ENCODE results near the gene DNM2.
A peak's percentile ranks its signal among the peaks of the same experiment; 100 is the strongest.
"Not testable (repeated sequence)": the region's sequence is repeated elsewhere in the genome, so short reads cannot be mapped to it uniquely, and the experiment has no call there.

DNM2 gene

DNA sequence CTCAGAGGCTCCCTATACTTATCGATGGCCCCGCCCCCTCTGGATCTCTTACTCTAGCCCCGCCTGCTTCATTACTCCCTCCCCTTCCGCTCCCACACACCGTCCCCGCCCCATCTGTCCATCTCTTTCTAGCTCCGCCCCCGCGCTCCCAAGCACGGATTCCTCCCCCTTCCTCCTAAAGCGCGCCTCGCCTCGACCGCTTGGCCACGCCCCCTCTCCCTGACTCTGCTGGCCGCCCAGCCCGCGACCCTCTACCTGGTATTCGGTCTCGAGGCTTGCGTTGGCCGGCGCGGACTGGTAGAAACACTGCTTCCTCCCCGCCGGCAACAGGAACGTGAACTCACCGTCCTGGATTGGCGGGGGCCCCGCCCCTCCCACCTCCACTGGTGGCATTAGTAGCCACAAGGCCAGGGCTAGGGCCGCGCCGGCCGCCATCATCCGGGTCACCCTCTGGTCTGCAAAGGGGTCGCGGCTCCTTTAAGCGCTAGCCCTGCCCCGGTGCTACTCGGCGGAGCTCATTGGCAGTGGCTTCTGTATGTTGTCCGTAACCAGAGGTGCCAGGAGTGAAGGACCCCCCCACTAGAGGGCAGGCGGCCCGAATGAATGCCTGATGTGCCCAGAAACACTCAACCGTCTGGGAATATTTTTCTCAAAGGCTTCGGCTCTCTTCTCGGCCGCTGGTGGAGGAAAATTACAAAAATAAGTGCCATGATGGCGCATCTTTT, 118.0 kb downstream of the DNM2 start, which contains the start of gene TMED1:
TSS of gene TMED1 (minus strand) at position 459 of the 725 bp plus-strand sequence. CDS start at position 438, 21 bp downstream.
- CTCF ChIA-PET, result interaction anchor here (0.6 to 2.1 kb wide), 6 partner anchors 23 to 167 kb away, joined by 3 to 9 read pairs (median 6); partner anchors contain the start of gene CARM1
- DNase-seq (ENCODE audit: extremely low spot score), result peak; percentile 99
- POLR2A ChIA-PET, result interaction anchor here (0.6 to 2.5 kb wide), 29 partner anchors 9 to 385 kb away, joined by 3 to 72 read pairs (median 6); partner anchors contain the start of genes C19orf38, CARM1, CDKN2D and DNM2
- TF ChIP-seq SP1 (IDR thresholded peaks at IDR 0.05) (peak; percentile 61; the same call in 1 of the 2 replicates), HDGF (IDR thresholded peaks at IDR 0.05; ENCODE audit: borderline replicate concordance) (0 out of 2 replicates have a peak, but pooled peaks have one; percentile 15), FOXM1 (IDR thresholded peaks at IDR 0.05; ENCODE audit: borderline replicate concordance) (no peak), FOXA1 (IDR thresholded peaks at IDR 0.05) (no peak), LEF1 (IDR thresholded peaks at IDR 0.05; ENCODE audit: borderline replicate concordance) (no peak), ELF4 (IDR thresholded peaks at IDR 0.05) (peak; percentile 49; the same call in 1 of the 2 replicates)
- TF ChIP-seq, protein P1, sequence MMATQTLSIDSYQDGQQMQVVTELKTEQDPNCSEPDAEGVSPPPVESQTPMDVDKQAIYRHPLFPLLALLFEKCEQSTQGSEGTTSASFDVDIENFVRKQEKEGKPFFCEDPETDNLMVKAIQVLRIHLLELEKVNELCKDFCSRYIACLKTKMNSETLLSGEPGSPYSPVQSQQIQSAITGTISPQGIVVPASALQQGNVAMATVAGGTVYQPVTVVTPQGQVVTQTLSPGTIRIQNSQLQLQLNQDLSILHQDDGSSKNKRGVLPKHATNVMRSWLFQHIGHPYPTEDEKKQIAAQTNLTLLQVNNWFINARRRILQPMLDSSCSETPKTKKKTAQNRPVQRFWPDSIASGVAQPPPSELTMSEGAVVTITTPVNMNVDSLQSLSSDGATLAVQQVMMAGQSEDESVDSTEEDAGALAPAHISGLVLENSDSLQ (IDR thresholded peaks at IDR 0.05), result peak; percentile 93

DNA sequence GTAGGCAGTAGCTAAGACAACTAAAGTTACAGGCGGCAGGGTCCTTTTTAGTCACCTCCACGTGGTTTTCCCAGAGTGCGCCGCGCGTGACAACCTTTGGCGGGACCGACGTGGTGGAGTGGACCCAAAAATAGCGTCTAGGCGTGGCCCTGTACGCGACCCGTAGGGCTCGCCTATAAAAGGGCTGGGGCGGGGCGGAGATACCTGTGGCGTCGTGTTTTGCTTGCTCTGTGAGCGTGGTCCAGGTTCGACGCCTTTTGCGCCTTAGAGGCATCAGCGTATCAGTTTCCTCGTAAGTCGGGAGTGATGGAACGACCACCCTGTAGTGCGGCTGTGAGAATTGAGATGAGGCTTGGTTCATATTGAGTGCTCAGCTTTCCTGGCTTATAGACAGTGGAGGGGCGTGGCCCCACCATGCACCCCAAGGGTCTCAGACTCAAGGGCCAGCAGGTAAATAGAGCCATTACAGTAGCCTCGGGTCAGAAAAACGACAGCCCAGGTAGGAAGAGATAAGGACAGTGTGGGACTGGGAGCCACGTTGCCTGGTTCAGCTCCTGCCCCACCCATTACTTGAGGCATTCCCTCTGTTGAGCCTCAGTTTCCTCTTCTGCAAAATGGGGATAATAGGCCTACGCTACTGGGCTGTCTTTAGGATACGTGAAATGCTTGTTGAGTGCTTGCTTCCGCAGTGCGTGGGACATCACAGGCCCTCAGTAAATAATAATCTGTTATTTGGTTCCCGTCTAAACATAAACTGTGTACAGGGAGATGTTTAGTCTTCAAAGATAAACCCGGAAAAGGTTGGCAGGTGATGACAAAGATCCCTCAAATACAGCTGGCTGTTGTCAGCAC, 118.8 kb downstream of the DNM2 start:
- peak; percentile 76 for DNase-seq (ENCODE audit: extremely low spot score)
- TF ChIP-seq LEF1 (IDR thresholded peaks at IDR 0.05; ENCODE audit: borderline replicate concordance), result no peak
- TF ChIP-seq, protein P1 (IDR thresholded peaks at IDR 0.05), result no peak
- no peak; the same call in 1 of the 2 replicates for TF ChIP-seq NFRKB (IDR thresholded peaks at IDR 0.05)
- TF ChIP-seq HDGF (IDR thresholded peaks at IDR 0.05; ENCODE audit: borderline replicate concordance), result no peak
- no peak for TF ChIP-seq FOXM1 (IDR thresholded peaks at IDR 0.05; ENCODE audit: borderline replicate concordance)
- TF ChIP-seq L3MBTL2 (conservative IDR thresholded peaks at IDR 0.05), result peak; percentile 100
- no peak for TF ChIP-seq FOXK2 (IDR thresholded peaks at IDR 0.05)
- TF ChIP-seq FOXA1 (IDR thresholded peaks at IDR 0.05), result no peak
- no peak for TF ChIP-seq SP1 (IDR thresholded peaks at IDR 0.05)
- TF ChIP-seq ELF4 (IDR thresholded peaks at IDR 0.05), result no peak
- TF ChIP-seq TARDBP (IDR thresholded peaks at IDR 0.05), result peak; percentile 73; the same call in 1 of the 2 replicates
- no peak for TF ChIP-seq BHLHE40 (IDR thresholded peaks at IDR 0.05; ENCODE audit: borderline replicate concordance)
- TF ChIP-seq CTBP1 (IDR thresholded peaks at IDR 0.05; ENCODE audit: borderline replicate concordance), result peak; percentile 67
- TF ChIP-seq SUZ12 (IDR thresholded peaks at IDR 0.05), result no peak
- TF ChIP-seq ZNF384 (IDR thresholded peaks at IDR 0.05), result no peak
- TF ChIP-seq ARNT (IDR thresholded peaks at IDR 0.05), result 0 out of 2 replicates have a peak, but pooled peaks have one; percentile 30
- CTCF ChIA-PET, result interaction anchor here (0.7 to 2.1 kb wide), 5 partner anchors 24 to 34 kb away, joined by 3 to 9 read pairs (median 5); partner anchors contain the start of gene CARM1
- POLR2A ChIA-PET, result interaction anchor here (0.8 to 2.5 kb wide), 23 partner anchors 10 to 385 kb away, joined by 3 to 72 read pairs (median 8); partner anchors contain the start of genes C19orf38, CARM1, DNM2 and QTRT1

DNA sequence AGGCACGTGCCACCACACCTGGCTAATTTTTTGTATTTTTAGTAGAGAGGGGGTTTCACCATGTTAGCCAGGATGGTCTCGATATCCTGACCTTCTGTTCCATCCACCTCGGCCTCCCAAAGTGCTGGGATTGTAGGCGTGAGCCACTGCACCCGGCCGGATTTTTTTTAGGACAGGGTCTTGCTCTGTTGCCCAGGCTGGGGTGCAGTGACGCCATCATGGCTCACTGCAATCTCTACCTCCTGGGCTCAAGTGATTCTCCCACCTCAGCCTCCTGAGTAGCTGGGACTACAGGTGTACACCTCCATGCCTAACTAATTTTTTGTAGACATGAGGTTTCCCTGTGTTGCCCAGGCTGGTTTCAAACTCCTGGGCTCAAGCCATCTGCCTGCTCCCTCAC, 119.8 kb downstream of the DNM2 start:
- not testable (repeated sequence) for DNase-seq (ENCODE audit: extremely low spot score)
- ChIA-PET POLR2A (interaction anchor here (2.5 kb wide), 1 partner anchor 9 kb away, joined by 12 read pairs; no protein-coding TSS in a partner anchor), CTCF (interaction anchor here (0.7 kb wide), 1 partner anchor 26 kb away, joined by 3 read pairs; no protein-coding TSS in a partner anchor)

DNA sequence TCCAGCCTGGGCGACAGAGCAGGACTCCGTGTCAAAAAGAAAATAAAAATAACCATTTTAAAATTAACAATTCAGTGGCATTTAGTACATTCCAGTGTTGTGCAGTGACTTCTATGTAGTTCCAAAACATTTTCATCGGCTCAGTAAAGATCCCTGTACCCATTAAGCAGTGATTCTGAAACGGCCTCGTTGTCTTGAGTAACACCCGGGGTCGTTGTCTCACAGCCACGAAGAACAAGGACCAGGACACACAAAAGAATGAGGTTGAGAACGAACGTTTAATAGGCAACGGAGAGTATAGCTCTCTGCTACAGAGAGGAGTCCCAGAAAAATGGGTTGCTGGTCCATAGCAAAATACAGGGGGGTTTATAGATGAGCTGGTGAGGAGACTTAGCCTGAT, 120.5 kb downstream of the DNM2 start:
- POLR2A ChIA-PET, result interaction anchor here (0.8 kb wide), 1 partner anchor 16 kb away, joined by 3 read pairs; no protein-coding TSS in a partner anchor
- CTCF ChIA-PET, result no interaction called here
- DNase-seq (ENCODE audit: extremely low spot score), result no peak
- TF ChIP-seq SUZ12 (IDR thresholded peaks at IDR 0.05) (no peak), SP1 (IDR thresholded peaks at IDR 0.05) (no peak), CTBP1 (IDR thresholded peaks at IDR 0.05; ENCODE audit: borderline replicate concordance) (no peak), FOXA1 (IDR thresholded peaks at IDR 0.05) (no peak), LEF1 (IDR thresholded peaks at IDR 0.05; ENCODE audit: borderline replicate concordance) (no peak), ARNT (IDR thresholded peaks at IDR 0.05) (no peak)

DNA sequence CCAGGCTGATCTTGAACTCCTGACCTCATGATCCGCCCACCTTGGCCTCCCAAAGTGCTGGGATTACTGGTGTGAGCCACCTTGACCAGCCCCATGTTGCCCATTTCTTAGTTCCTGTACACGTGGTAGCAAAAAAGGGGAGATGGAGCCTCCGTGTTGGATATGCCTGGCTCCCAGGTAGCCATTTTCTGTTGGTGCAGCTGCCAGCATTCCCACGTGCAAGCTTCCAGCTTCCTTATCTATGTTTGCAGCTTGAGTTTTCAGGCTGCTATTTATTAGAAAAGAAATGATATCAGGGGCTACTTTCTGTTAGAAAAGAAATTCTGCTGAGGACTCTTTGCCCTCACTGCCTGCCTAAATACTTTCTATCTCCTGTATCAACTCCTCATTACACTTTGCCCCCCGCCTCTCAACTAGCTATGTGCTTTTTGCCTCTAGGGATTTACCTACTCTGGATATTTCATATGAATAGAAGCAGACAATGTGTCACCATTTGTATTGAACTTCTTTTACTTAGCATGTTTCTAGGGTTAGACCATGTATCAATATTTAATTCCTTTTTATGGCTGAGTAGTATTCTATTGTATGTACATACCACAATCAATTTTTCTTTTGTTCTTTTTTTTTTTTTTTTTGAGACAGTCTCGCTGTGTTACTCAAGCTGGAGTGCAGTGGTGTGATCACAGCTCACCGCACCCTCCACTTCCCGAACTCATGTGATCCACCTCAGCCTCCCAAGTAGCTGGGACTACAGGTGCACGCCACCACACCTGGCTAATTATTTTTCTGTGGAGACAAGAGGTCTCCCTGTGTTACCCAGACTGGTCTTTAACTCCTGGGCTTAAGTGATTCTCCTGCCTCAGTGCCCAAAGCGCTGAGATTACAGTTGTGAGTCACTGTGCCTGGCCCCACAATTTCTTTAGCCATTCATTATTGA, 121.5 kb downstream of the DNM2 start:
- ChIA-PET CTCF (interaction anchor here (1.4 kb wide), 1 partner anchor 19 kb away, joined by 3 read pairs; no protein-coding TSS in a partner anchor), POLR2A (interaction anchor here (0.8 to 1.5 kb wide), 2 partner anchors 9 to 15 kb away, joined by 3 to 4 read pairs; no protein-coding TSS in a partner anchor)
- TF ChIP-seq, protein P1 (IDR thresholded peaks at IDR 0.05), result no peak
- TF ChIP-seq FOXM1 (IDR thresholded peaks at IDR 0.05; ENCODE audit: borderline replicate concordance), result no peak
- TF ChIP-seq ZNF384 (IDR thresholded peaks at IDR 0.05), result no peak
- TF ChIP-seq BHLHE40 (IDR thresholded peaks at IDR 0.05; ENCODE audit: borderline replicate concordance), result no peak
- no peak for TF ChIP-seq ARNT (IDR thresholded peaks at IDR 0.05)
- TF ChIP-seq L3MBTL2 (conservative IDR thresholded peaks at IDR 0.05), result no peak
- no peak for TF ChIP-seq SP1 (IDR thresholded peaks at IDR 0.05)
- no peak for TF ChIP-seq LEF1 (IDR thresholded peaks at IDR 0.05; ENCODE audit: borderline replicate concordance)
- no peak for TF ChIP-seq FOXK2 (IDR thresholded peaks at IDR 0.05)
- no peak for TF ChIP-seq SUZ12 (IDR thresholded peaks at IDR 0.05)
- TF ChIP-seq FOXA1 (IDR thresholded peaks at IDR 0.05), result no peak
- no peak for TF ChIP-seq CTBP1 (IDR thresholded peaks at IDR 0.05; ENCODE audit: borderline replicate concordance)
- TF ChIP-seq NFRKB (IDR thresholded peaks at IDR 0.05), result no peak
- no peak for DNase-seq (ENCODE audit: extremely low spot score)

Data from HEK293T (cell line).